Activated T-cell treated with anti-CD3 and anti-CD28 coated beads, Interleukin-2, amount 50 U/mL, for 24 hours (primary cell): ENCODE measurements around the gene MAP3K2.

ENCODE experiments used
- DNase-seq: peaks from one replicate; pipeline ENCODE4 v3.0.0-alpha.2; 2020
- H3K27ac Mint-ChIP-seq: 2 replicates; pipeline ENCODE4 v1.8.0; 2020; ENCODE audit warnings: mild to moderate bottlenecking, mixed read lengths
- H3K27me3 Mint-ChIP-seq: 2 replicates; pipeline ENCODE4 v1.8.0; 2020; ENCODE audit warnings: mixed read lengths
- H3K36me3 Mint-ChIP-seq: 2 replicates; pipeline ENCODE4 v1.8.0; 2020; ENCODE audit warnings: low read depth, mixed read lengths
- H3K4me1 Mint-ChIP-seq: 2 replicates; pipeline ENCODE4 v1.8.0; 2020; ENCODE audit warnings: low read depth, mixed read lengths
- H3K4me3 Mint-ChIP-seq: 2 replicates; pipeline ENCODE4 v1.8.0; 2020; ENCODE audit warnings: mild to moderate bottlenecking, moderate library complexity, mixed read lengths
- H3K9me3 Mint-ChIP-seq: 2 replicates; pipeline ENCODE4 v1.8.0; 2020; ENCODE audit warnings: mixed read lengths

The MAP3K2 gene

GRCh38 chr2:127423880-127424279 lies 36.1 kb upstream of the MAP3K2 start:
- DNase-seq: no peak
- H3K4me3 Mint-ChIP-seq: peak overlapping the region; percentile 33
- no peaks in the 10 kb centered on the region for H3K9me3 Mint-ChIP-seq
- peaks cover 55% of the 10 kb centered on the region for H3K27me3 Mint-ChIP-seq
- no peak overlapping the region for H3K27ac Mint-ChIP-seq
- no peaks in the 10 kb centered on the region for H3K36me3 Mint-ChIP-seq
- H3K4me1 Mint-ChIP-seq: peaks cover 11% of the 10 kb centered on the region

GRCh38 chr2:127423478-127423843 lies 35.7 kb upstream of the MAP3K2 start:
- Mint-ChIP-seq H3K36me3 (no peaks in the 10 kb centered on the region), H3K4me3 (peak overlapping the region; percentile 33), H3K27me3 (peaks cover 55% of the 10 kb centered on the region), H3K9me3 (no peaks in the 10 kb centered on the region), H3K4me1 (peaks cover 11% of the 10 kb centered on the region), H3K27ac (no peak overlapping the region)
- no peak for DNase-seq

- peaks cover 11% of the 10 kb centered on the region for H3K4me1 Mint-ChIP-seq
- peak overlapping the region; percentile 46 for H3K4me3 Mint-ChIP-seq
- no peak overlapping the region for H3K27ac Mint-ChIP-seq
- peaks cover 60% of the 10 kb centered on the region for H3K27me3 Mint-ChIP-seq
- DNase-seq: no peak
- H3K9me3 Mint-ChIP-seq: no peaks in the 10 kb centered on the region
- H3K36me3 Mint-ChIP-seq: no peaks in the 10 kb centered on the region
These were observed 35.0 kb upstream of the MAP3K2 start for GRCh38 chr2:127422559-127423477.

GRCh38 chr2:127421871-127422558 lies 34.2 kb upstream of the MAP3K2 start:
- Mint-ChIP-seq H3K4me3 (no peak overlapping the region), H3K4me1 (peaks cover 15% of the 10 kb centered on the region), H3K9me3 (no peaks in the 10 kb centered on the region), H3K36me3 (no peaks in the 10 kb centered on the region), H3K27me3 (peaks cover 67% of the 10 kb centered on the region), H3K27ac (no peak overlapping the region)
- DNase-seq: no peak

GRCh38 chr2:127421116-127421800 lies 33.5 kb upstream of the MAP3K2 start:
- no peak overlapping the region for H3K27ac Mint-ChIP-seq
- no peak overlapping the region for H3K4me3 Mint-ChIP-seq
- peaks cover 67% of the 10 kb centered on the region for H3K27me3 Mint-ChIP-seq
- H3K36me3 Mint-ChIP-seq: no peaks in the 10 kb centered on the region
- peaks cover 22% of the 10 kb centered on the region for H3K4me1 Mint-ChIP-seq
- DNase-seq: no peak
- no peaks in the 10 kb centered on the region for H3K9me3 Mint-ChIP-seq

GRCh38 chr2:127420039-127420864 lies 32.5 kb upstream of the MAP3K2 start:
- DNase-seq: no peak
- Mint-ChIP-seq H3K4me1 (peaks cover 29% of the 10 kb centered on the region), H3K36me3 (no peaks in the 10 kb centered on the region), H3K4me3 (no peak overlapping the region), H3K27me3 (peaks cover 61% of the 10 kb centered on the region), H3K9me3 (no peaks in the 10 kb centered on the region), H3K27ac (no peak overlapping the region)

- Mint-ChIP-seq H3K9me3 (no peaks in the 10 kb centered on the region), H3K27ac (no peak overlapping the region), H3K36me3 (no peaks in the 10 kb centered on the region), H3K4me1 (peaks cover 29% of the 10 kb centered on the region), H3K27me3 (peaks cover 58% of the 10 kb centered on the region), H3K4me3 (no peak overlapping the region)
- DNase-seq: no peak
These were observed 31.8 kb upstream of the MAP3K2 start for GRCh38 chr2:127419448-127420038.

GRCh38 chr2:127419112-127419430 lies 31.3 kb upstream of the MAP3K2 start:
- H3K27ac Mint-ChIP-seq: no peak overlapping the region
- peaks cover 29% of the 10 kb centered on the region for H3K4me1 Mint-ChIP-seq
- no peaks in the 10 kb centered on the region for H3K9me3 Mint-ChIP-seq
- no peak for DNase-seq
- H3K4me3 Mint-ChIP-seq: no peak overlapping the region
- peaks cover 57% of the 10 kb centered on the region for H3K27me3 Mint-ChIP-seq
- H3K36me3 Mint-ChIP-seq: no peaks in the 10 kb centered on the region

GRCh38 chr2:127418300-127419111 lies 30.7 kb upstream of the MAP3K2 start, which contains the start of gene PROC:
PROC (plus strand) TSS chr2:127418427; CDS start chr2:127419943, 1,516 bp downstream.
- Mint-ChIP-seq H3K4me1 (peaks cover 28% of the 10 kb centered on the region), H3K27me3 (peaks cover 52% of the 10 kb centered on the region), H3K4me3 (no peak within 1 kb of the TSS), H3K27ac (no peak within 1 kb of the TSS), H3K36me3 (no peaks in the 10 kb centered on the region), H3K9me3 (no peaks in the 10 kb centered on the region)
- no peak for DNase-seq

GRCh38 chr2:127417406-127417805 lies 29.6 kb upstream of the MAP3K2 start:
- Mint-ChIP-seq H3K9me3 (no peaks in the 10 kb centered on the region), H3K27ac (no peak overlapping the region)

GRCh38 chr2:127416506-127417001 lies 28.8 kb upstream of the MAP3K2 start:
- Mint-ChIP-seq H3K4me3 (peak overlapping the region; percentile 67), H3K27ac (no peak overlapping the region)
- no peak for DNase-seq

More at GRCh38 chr2:127417406-127417805, 29.6 kb upstream of the MAP3K2 start:
- Mint-ChIP-seq H3K4me1 (peaks cover 24% of the 10 kb centered on the region), H3K36me3 (no peaks in the 10 kb centered on the region), H3K27me3 (peaks cover 45% of the 10 kb centered on the region), H3K4me3 (no peak overlapping the region)
- DNase-seq: no peak

GRCh38 chr2:127415593-127416505 lies 28.1 kb upstream of the MAP3K2 start:
- Mint-ChIP-seq H3K36me3 (no peaks in the 10 kb centered on the region), H3K9me3 (no peaks in the 10 kb centered on the region), H3K27me3 (peaks cover 29% of the 10 kb centered on the region), H3K27ac (peak overlapping the region; percentile 66), H3K4me1 (peaks cover 38% of the 10 kb centered on the region), H3K4me3 (peak overlapping the region; percentile 67)
- peak; percentile 85 for DNase-seq

More at GRCh38 chr2:127416506-127417001, 28.8 kb upstream of the MAP3K2 start:
- H3K4me1 Mint-ChIP-seq: peaks cover 31% of the 10 kb centered on the region
- no peaks in the 10 kb centered on the region for H3K9me3 Mint-ChIP-seq
- peaks cover 36% of the 10 kb centered on the region for H3K27me3 Mint-ChIP-seq
- no peaks in the 10 kb centered on the region for H3K36me3 Mint-ChIP-seq
